ENCODE data around the gene NTRK2. TPM values are rescaled to one million over a fixed set of nuclear protein-coding genes. Genes with fewer than 3 reads are reported as not detected.

NTRK2 gene
- total RNA-seq, 1 experiment from 2014 or later, result not detected

GRCh38 chr9:85013703-85014102 lies 344.2 kb downstream of the NTRK2 start:
- peak; percentile 45 for DNase-seq (ENCODE audit: low read depth)

- no peak for DNase-seq (ENCODE audit: low read depth)
Measured at GRCh38 chr9:85014292-85014691, 344.8 kb downstream of the NTRK2 start.

GRCh38 chr9:85016384-85017006 lies 347.0 kb downstream of the NTRK2 start:
- no peak for DNase-seq (ENCODE audit: low read depth)

- DNase-seq (ENCODE audit: low read depth), result peak; percentile 13
Measured at GRCh38 chr9:85020791-85021190, 351.3 kb downstream of the NTRK2 start.

- no peak for DNase-seq (ENCODE audit: low read depth)
Measured at GRCh38 chr9:85021686-85022085, 352.2 kb downstream of the NTRK2 start.

- DNase-seq (ENCODE audit: low read depth), result no peak
Measured at GRCh38 chr9:85024374-85024773, 354.8 kb downstream of the NTRK2 start.

GRCh38 chr9:85025638-85026037 lies 356.1 kb downstream of the NTRK2 start:
- DNase-seq (ENCODE audit: low read depth), result no peak

GRCh38 chr9:85027870-85028269 lies 358.3 kb downstream of the NTRK2 start:
- no peak for DNase-seq (ENCODE audit: low read depth)

GRCh38 chr9:85030316-85030715 lies 360.8 kb downstream of the NTRK2 start:
- DNase-seq (ENCODE audit: low read depth), result no peak

GRCh38 chr9:85036496-85036895 lies 367.0 kb downstream of the NTRK2 start:
- no peak for DNase-seq (ENCODE audit: low read depth)

GRCh38 chr9:85038061-85038460 lies 368.5 kb downstream of the NTRK2 start:
- DNase-seq (ENCODE audit: low read depth), result no peak

- DNase-seq (ENCODE audit: low read depth), result no peak
Measured at GRCh38 chr9:85038824-85039608, 369.5 kb downstream of the NTRK2 start.

- DNase-seq (ENCODE audit: low read depth), result no peak
Measured at GRCh38 chr9:85040146-85040545, 370.6 kb downstream of the NTRK2 start.

- DNase-seq (ENCODE audit: low read depth), result no peak
Measured at GRCh38 chr9:85040821-85041465, 371.4 kb downstream of the NTRK2 start.

GRCh38 chr9:85041466-85042137 lies 372.1 kb downstream of the NTRK2 start:
- DNase-seq (ENCODE audit: low read depth), result no peak

- DNase-seq (ENCODE audit: low read depth), result no peak
Measured at GRCh38 chr9:85042981-85043647, 373.6 kb downstream of the NTRK2 start.

GRCh38 chr9:85045271-85045670 lies 375.7 kb downstream of the NTRK2 start:
- no peak for DNase-seq (ENCODE audit: low read depth)

GRCh38 chr9:85046475-85046874 lies 376.9 kb downstream of the NTRK2 start:
- DNase-seq (ENCODE audit: low read depth), result no peak

GRCh38 chr9:85053206-85053786 lies 383.8 kb downstream of the NTRK2 start:
- DNase-seq (ENCODE audit: low read depth), result no peak

GRCh38 chr9:85054017-85054416 lies 384.5 kb downstream of the NTRK2 start:
- no peak for DNase-seq (ENCODE audit: low read depth)
